Measurements from ENCODE around the gene IL3RA. TPM values are rescaled to one million over a fixed set of nuclear protein-coding genes. Genes with fewer than 3 reads are reported as not detected.
"Not testable (repeated sequence)": the region's sequence is repeated elsewhere in the genome, so short reads cannot be mapped to it uniquely, and the experiment has no call there.

IL3RA gene
- total RNA-seq, 2 experiments from 2014 or later = not detected

GRCh38 chrX:1334854-1335253 lies 1.7 kb upstream of the IL3RA start:
- no peak for DNase-seq (ENCODE audit: low spot score)
- H3K4me1 ChIP-seq (ENCODE audit: insufficient read depth, low read length, poor library complexity, severe bottlenecking) = peaks cover 19% of the 10 kb centered on the region
- no peak overlapping the region for H2AFZ ChIP-seq (ENCODE audit: low read length)
- no TSS peak for BruUV-seq (replicated peaks)
- TF ChIP-seq EZH2phosphoT487 (IDR thresholded peaks at IDR 0.05; ENCODE audit: borderline replicate concordance, low read depth, low read length) = no peak
- TF ChIP-seq, protein P1, sequence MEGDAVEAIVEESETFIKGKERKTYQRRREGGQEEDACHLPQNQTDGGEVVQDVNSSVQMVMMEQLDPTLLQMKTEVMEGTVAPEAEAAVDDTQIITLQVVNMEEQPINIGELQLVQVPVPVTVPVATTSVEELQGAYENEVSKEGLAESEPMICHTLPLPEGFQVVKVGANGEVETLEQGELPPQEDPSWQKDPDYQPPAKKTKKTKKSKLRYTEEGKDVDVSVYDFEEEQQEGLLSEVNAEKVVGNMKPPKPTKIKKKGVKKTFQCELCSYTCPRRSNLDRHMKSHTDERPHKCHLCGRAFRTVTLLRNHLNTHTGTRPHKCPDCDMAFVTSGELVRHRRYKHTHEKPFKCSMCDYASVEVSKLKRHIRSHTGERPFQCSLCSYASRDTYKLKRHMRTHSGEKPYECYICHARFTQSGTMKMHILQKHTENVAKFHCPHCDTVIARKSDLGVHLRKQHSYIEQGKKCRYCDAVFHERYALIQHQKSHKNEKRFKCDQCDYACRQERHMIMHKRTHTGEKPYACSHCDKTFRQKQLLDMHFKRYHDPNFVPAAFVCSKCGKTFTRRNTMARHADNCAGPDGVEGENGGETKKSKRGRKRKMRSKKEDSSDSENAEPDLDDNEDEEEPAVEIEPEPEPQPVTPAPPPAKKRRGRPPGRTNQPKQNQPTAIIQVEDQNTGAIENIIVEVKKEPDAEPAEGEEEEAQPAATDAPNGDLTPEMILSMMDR (conservative IDR thresholded peaks at IDR 0.05; ENCODE audit: low read length) = no peak
- no peaks in the 10 kb centered on the region for H3K79me2 ChIP-seq (ENCODE audit: insufficient read depth, low read depth, low read length)
- H4K20me1 ChIP-seq (ENCODE audit: insufficient read depth, low read length) = no peaks in the 10 kb centered on the region
- CTCF ChIA-PET (ENCODE audit: unreplicated experiment) = no interaction called here
- H3K36me3 ChIP-seq (ENCODE audit: insufficient read depth, low read length) = no peaks in the 10 kb centered on the region
- no peak overlapping the region for H3K4me2 ChIP-seq (ENCODE audit: low read length)
- intact Hi-C loops (cut with micrococcal nuclease; ENCODE audit: unreplicated experiment) = no loop called here
- no peaks in the 10 kb centered on the region for H3K9me2 ChIP-seq (ENCODE audit: insufficient read depth, low read length)
- H3K27ac ChIP-seq (ENCODE audit: low read depth, low read length, poor library complexity, severe bottlenecking) = no peak overlapping the region
- H3K9me3 ChIP-seq (ENCODE audit: low read length) = 0 out of 2 replicates have a peak, but pooled peaks cover 7% of the 10 kb centered on the region
- POLR2A ChIA-PET = no interaction called here
- H3K4me3 ChIP-seq (ENCODE audit: low read depth, low read length, poor library complexity, severe bottlenecking) = no peak overlapping the region

DNA sequence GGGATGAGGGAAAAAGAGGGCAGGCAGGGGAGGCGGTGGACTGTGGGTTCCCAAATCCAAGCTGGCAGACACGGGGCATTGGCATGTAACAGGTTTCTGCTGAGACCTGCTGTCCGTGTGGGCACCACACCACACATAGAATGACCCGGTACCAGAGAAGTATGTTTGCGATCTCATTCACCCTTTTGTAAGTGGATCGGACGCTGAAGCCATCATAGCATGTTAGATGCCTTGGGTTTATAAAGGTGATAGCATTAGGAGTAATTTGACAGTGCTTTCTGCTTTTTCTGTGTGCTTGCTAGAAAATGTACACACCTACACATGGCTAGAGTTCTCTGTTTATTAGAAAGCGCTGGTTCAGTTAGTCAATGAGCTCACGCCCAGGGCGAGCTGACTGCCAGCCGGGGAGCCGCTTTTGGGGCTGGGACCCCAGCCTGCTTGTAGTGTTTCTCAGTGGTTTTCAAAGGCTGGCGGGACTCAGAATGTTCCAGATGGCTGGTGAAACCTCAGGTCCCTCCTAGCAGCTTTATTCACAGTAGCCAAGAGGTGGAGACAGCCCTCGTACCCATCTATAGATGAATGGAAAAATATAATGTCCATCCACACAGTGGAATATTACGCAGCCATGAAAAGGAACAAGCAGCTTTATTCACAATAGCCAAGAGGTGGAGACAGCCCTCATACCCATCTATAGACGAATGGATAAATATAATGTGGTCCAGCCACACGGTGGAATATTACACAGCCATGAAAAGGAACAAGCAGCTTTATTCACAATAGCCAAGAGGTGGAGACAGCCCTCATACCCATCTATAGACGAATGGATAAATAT lies 579 bp downstream of the IL3RA start:
- H2AFZ ChIP-seq (ENCODE audit: low read length) = no peak overlapping the region
- intact Hi-C loops (cut with micrococcal nuclease; ENCODE audit: unreplicated experiment) = no loop called here
- 0 out of 2 replicates have a peak, but pooled peaks cover 7% of the 10 kb centered on the region for H3K9me3 ChIP-seq (ENCODE audit: low read length)
- ChIA-PET CTCF (ENCODE audit: unreplicated experiment) (no interaction called here), POLR2A (no interaction called here)
- H3K27ac ChIP-seq (ENCODE audit: low read depth, low read length, poor library complexity, severe bottlenecking) = no peak overlapping the region
- H3K4me3 ChIP-seq (ENCODE audit: low read depth, low read length, poor library complexity, severe bottlenecking) = no peak overlapping the region
- no peak for TF ChIP-seq EZH2phosphoT487 (IDR thresholded peaks at IDR 0.05; ENCODE audit: borderline replicate concordance, low read depth, low read length)
- TF ChIP-seq, protein P1 (conservative IDR thresholded peaks at IDR 0.05; ENCODE audit: low read length) = no peak
- H3K79me2 ChIP-seq (ENCODE audit: insufficient read depth, low read depth, low read length) = no peaks in the 10 kb centered on the region
- no peaks in the 10 kb centered on the region for H4K20me1 ChIP-seq (ENCODE audit: insufficient read depth, low read length)
- no peaks in the 10 kb centered on the region for H3K9me2 ChIP-seq (ENCODE audit: insufficient read depth, low read length)
- no TSS peak for BruUV-seq (replicated peaks)
- no peak for DNase-seq (ENCODE audit: low spot score)
- no peaks in the 10 kb centered on the region for H3K36me3 ChIP-seq (ENCODE audit: insufficient read depth, low read length)
- H3K4me2 ChIP-seq (ENCODE audit: low read length) = no peak overlapping the region
- peaks cover 7% of the 10 kb centered on the region for H3K4me1 ChIP-seq (ENCODE audit: insufficient read depth, low read length, poor library complexity, severe bottlenecking)

- Histone ChIP-seq H3K9me3 (ENCODE audit: low read length) (0 out of 2 replicates have a peak, but pooled peaks cover 7% of the 10 kb centered on the region), H3K4me2 (ENCODE audit: low read length) (no peak overlapping the region), H3K27ac (ENCODE audit: low read depth, low read length, poor library complexity, severe bottlenecking) (no peak overlapping the region), H3K4me3 (ENCODE audit: low read depth, low read length, poor library complexity, severe bottlenecking) (no peak overlapping the region), H2AFZ (ENCODE audit: low read length) (no peak overlapping the region), H3K79me2 (ENCODE audit: insufficient read depth, low read depth, low read length) (no peaks in the 10 kb centered on the region), H3K36me3 (ENCODE audit: insufficient read depth, low read length) (no peaks in the 10 kb centered on the region), H4K20me1 (ENCODE audit: insufficient read depth, low read length) (no peaks in the 10 kb centered on the region), H3K9me2 (ENCODE audit: insufficient read depth, low read length) (no peaks in the 10 kb centered on the region), H3K4me1 (ENCODE audit: insufficient read depth, low read length, poor library complexity, severe bottlenecking) (peaks cover 2% of the 10 kb centered on the region)
- intact Hi-C loops (cut with micrococcal nuclease; ENCODE audit: unreplicated experiment) = no loop called here
- TF ChIP-seq, protein P1 (conservative IDR thresholded peaks at IDR 0.05; ENCODE audit: low read length) = no peak
- no peak for TF ChIP-seq EZH2phosphoT487 (IDR thresholded peaks at IDR 0.05; ENCODE audit: borderline replicate concordance, low read depth, low read length)
- ChIA-PET CTCF (ENCODE audit: unreplicated experiment) (no interaction called here), POLR2A (no interaction called here)
- DNase-seq (ENCODE audit: low spot score) = no peak
- no TSS peak for BruUV-seq (replicated peaks)
These were observed 5.1 kb downstream of the IL3RA start for GRCh38 chrX:1341545-1342184.

DNA sequence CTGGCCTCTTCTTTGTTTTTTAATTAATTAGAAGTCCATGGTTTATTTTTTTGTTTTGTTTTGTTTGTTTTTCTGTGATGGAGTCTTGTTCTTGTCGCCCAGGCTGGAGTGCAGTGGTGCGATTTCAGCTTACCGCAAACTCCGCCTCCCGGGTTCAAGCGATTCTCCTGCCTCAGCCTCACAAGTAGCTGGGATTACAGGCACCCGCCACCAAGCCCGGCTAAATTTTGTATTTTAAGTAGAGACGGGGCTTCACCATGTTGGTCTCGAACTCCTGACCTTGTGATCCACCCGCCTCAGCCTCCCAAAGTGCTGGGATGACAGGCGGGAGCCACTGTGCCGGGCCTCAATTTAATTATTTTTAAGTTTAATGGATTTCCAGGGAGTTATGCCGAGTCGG lies 13.0 kb downstream of the IL3RA start:
- H3K36me3 ChIP-seq (ENCODE audit: insufficient read depth, low read length); DNase-seq (ENCODE audit: low spot score); H4K20me1 ChIP-seq (ENCODE audit: insufficient read depth, low read length); H2AFZ ChIP-seq (ENCODE audit: low read length); H3K4me3 ChIP-seq (ENCODE audit: low read depth, low read length, poor library complexity, severe bottlenecking); H3K9me2 ChIP-seq (ENCODE audit: insufficient read depth, low read length); CTCF ChIA-PET (ENCODE audit: unreplicated experiment); intact Hi-C loops (cut with micrococcal nuclease; ENCODE audit: unreplicated experiment); H3K79me2 ChIP-seq (ENCODE audit: insufficient read depth, low read depth, low read length); POLR2A ChIA-PET; H3K27ac ChIP-seq (ENCODE audit: low read depth, low read length, poor library complexity, severe bottlenecking); H3K4me1 ChIP-seq (ENCODE audit: insufficient read depth, low read length, poor library complexity, severe bottlenecking); H3K9me3 ChIP-seq (ENCODE audit: low read length); BruUV-seq (replicated peaks); H3K4me2 ChIP-seq (ENCODE audit: low read length): not testable (repeated sequence)

Data from OCI-LY7 (cell line).